SK-N-MC (cell line): ENCODE data around the gene TRIM24.
"Not testable (repeated sequence)": the region's sequence is repeated elsewhere in the genome, so short reads cannot be mapped to it uniquely, and the experiment has no call there.

Experiments used
- EZH2 ChIP-seq: fragments of 200-600 bp; sonication (generic); IDR thresholded peaks from one replicate; pipeline ENCODE4 v1.6.1; 2017; ENCODE audit warnings: antibody characterized with exemption
- POLR2AphosphoS5 ChIP-seq: IDR thresholded peaks from 2 replicates; pipeline ENCODE4 v1.6.1; 2012; ENCODE audit warnings: mild to moderate bottlenecking, low read depth, low read length, borderline replicate concordance

DNA sequence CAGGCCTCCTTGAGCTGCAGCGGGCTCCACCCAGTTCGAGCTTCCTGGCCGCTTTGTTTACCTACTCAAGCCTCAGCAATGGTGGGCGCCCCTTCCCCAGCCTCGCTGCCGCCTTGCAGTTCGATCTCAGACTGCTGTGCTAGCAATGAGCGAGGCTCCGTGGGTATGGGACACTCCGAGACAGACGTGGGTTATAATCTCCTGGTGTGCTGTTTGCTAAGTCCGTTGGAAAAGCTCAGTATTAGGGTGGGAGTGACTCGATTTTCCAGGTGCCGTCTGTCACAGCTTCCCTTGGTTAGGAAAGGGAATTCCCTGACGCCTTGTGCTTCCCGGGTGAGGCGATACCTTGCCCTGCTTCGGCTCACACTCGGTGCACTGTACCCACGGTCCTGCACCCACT lies 76.8 kb downstream of the TRIM24 start:
- TF ChIP-seq POLR2AphosphoS5, EZH2: not testable (repeated sequence)
